Hematopoietic multipotent progenitor cell treated with erythropoietin and hydrocortisone succinate and interleukin-3 and kit ligand, for 15 days (in vitro differentiated cells): ENCODE data around the gene BNC1.
"Not testable (repeated sequence)": the region's sequence is repeated elsewhere in the genome, so short reads cannot be mapped to it uniquely, and the experiment has no call there.

ENCODE experiments used
- DNase-seq: peaks from one replicate; pipeline ENCODE4 v3.0.0-alpha.2; 2015; ENCODE audit warnings: low spot score

The BNC1 gene

DNA sequence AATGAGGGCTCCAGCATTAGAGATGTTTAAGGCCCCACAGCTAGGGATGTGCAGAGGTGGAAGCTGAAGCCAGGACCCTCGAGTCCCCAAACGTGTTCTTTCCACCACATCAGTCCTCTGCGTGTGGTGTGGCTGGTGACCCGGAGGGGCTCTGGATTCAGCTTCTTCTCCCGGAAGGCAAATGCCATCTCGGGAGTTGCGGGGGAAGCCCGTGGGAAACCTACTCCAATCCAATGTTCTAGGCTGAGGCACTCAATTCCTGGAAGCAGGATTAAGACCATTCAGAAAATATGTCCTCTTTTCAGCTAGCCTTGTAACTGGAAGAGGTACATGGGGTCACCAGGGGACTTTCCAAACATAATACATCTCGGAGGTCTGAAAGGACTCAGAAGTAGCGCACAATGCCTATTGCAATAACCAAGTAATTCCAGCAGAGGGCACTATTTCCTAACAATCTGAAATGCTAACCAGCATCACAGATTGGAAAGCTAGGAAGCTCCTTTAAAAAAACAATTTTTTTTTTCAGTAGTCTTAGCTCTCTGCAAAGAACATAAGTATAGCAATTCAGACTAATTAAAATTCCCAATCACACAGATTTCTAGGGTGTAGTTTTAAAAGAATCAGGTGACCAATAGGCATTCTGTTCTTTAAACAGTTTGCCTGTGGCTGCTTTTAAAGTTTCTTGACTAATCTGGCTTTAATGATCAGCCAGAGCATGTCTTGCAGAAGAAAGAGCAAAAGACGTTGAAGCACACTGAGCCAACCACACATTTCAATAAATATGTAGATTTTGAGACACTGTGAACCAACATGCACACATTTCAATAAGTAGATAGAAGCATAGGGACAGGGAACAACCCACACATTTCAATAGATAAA, 36.1 kb downstream of the BNC1 start:
- peak; percentile 67 for DNase-seq

DNA sequence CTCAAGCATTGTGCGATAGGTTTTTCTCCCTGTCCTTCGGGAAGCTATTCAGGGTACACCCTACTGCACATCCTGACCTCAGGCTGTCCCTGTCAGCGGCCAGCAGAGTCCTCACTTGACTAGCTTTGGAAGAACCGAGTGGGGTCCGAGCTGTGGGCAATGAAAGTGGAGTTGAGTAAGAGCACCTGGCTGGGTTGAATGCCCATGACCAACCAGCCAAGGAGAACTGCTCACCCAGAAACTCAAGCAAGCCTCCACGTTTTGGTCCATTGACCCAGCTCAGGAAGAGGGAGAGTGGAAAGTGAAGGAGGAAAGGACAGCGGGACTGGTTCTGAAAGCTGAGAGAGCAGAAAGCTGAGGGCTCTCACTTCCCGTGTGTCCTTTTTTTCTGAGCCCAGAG, 40.8 kb downstream of the BNC1 start:
- DNase-seq = no peak

DNA sequence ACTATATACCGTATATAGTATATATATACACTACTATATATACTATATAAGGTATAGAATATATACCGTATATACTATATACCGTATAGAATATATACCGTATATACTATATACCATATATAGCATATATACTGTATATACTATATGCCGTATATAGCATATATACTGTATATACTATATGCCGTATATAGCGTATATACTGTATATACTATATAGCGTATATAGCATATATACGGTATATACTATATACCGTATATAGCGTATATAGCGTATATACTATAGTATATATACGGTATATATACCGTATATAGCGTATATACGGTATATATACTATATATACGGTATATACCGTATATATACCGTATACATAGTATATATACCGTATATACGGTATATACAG, 54.2 kb downstream of the BNC1 start:
- DNase-seq = no peak

DNA sequence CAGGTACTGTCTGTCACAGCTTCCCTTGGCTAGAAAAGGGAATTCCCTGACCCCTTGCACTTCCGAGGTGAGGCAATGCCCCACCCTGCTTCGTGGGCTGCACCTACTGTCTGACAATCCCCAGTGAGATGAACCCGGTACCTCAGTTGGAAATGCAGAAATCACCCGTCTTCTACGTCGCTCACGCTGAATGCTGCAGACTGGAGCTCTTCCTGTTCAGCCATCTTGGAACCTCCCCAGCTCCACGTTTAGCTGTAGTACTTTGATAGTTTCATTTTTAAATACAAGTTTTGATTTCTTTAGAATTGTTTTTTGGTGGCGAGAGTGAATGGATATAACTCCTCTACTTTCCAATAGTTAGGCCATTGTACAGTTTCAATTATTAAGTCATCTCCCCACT, 59.0 kb downstream of the BNC1 start:
- no peak for DNase-seq

DNA sequence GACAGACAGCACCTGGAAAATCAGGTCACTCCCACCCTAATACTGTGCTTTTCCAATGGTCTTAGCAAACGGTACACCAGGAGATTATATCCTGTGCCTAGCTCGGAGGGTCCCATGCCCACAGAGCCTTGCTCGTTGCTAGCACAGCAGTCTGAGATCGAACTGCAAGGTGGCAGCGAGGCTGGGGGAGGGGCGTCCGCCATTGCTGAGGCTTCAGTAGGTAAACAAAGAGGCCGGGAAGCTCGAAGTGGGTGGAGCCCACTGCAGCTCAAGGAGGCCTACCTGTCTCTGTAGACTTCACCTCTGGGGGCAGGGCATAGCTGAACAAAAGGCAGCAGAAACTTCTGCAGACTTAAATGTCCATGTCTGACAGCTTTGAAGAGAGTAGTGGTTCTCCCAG, 62.7 kb downstream of the BNC1 start:
- not testable (repeated sequence) for DNase-seq

DNA sequence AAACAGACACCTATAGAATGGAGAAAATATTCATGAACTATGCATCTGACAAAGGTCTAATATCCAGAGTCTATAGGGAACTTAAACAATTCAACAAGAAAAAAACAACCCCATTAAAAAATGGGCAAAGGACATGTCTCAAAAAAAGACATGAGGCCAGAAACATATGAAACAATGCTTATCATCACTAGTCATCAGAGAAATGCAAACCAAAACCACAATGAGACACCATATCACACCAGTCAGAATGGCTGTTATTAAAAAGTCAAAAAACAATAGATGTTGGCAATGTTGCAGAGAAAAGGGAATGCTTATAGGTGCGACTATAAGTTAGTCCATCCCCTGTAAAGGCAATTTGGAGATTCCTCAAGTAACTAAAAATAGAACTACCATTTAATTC, 65.4 kb downstream of the BNC1 start:
- no peak for DNase-seq

DNA sequence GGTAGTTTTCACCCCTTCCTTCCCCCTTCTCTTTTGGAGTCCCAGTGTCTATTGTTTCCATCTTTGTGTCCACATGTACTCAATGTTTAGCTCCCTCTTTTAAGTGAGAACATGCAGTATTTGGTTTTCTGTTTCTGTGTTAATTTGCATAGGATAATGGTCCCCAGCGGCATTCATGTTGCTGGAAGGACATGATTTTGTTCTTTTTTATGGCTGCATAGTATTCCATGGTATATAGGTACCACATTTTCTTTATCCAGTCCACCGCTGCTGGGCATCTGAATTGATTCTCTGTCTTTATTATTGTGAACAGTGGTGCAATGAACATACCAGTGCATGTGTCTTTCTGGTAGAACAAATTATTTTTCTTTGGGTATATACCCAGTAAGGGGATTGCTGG, 69.2 kb downstream of the BNC1 start:
- no peak for DNase-seq

DNA sequence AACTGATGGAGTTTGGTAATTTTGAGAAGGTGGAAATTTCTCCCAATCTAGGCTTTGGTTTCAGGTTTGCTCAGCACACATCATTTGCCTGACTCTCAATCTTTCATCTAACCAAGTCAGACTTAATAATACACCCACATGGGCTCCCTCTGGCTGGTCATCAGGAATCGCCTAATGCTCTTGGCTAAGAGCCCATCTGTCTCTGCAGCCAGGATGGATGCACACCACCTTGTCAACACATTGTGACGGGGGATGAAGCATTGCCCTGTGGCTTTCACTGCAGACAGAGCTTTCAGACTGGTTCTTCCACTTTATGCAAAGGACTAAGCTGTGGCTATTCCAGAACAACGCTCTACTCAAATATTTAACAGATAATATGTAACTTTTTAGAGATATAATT, 73.8 kb downstream of the BNC1 start:
- no peak for DNase-seq

DNA sequence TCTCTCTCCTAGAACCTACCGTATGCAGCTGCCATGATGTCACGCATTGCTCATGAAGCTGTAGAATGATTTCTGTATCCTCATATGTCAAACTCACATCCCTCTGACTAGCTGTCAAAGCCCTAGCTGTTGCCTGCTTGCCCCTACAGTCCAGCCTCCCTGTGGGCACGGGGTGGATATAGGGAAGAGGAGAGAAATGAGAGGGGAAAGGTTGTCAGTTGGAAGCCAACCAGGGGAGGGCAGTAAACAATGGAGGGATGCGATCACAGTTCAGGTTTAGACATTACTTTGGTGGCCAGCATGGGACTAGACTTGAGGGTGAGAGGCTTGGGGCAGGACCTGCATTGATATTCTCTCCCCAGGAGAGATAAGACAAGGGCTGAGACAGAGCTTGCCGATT, 75.1 kb downstream of the BNC1 start:
- DNase-seq = no peak

DNA sequence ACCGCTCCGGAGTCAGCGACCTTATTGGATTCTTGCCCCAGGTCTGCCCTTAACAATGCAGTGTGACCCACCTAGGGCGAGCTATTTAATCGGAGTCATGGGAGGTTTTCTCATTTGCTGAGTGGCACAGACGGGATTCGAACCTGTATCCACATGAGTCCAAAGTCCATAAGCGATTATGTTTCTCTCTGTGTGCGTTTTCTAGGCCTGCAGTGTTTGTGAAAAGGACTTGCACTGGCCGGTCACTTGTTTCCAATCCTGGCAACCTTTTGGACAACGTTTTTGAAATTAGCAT, 76.2 kb downstream of the BNC1 start:
- DNase-seq = no peak

DNA sequence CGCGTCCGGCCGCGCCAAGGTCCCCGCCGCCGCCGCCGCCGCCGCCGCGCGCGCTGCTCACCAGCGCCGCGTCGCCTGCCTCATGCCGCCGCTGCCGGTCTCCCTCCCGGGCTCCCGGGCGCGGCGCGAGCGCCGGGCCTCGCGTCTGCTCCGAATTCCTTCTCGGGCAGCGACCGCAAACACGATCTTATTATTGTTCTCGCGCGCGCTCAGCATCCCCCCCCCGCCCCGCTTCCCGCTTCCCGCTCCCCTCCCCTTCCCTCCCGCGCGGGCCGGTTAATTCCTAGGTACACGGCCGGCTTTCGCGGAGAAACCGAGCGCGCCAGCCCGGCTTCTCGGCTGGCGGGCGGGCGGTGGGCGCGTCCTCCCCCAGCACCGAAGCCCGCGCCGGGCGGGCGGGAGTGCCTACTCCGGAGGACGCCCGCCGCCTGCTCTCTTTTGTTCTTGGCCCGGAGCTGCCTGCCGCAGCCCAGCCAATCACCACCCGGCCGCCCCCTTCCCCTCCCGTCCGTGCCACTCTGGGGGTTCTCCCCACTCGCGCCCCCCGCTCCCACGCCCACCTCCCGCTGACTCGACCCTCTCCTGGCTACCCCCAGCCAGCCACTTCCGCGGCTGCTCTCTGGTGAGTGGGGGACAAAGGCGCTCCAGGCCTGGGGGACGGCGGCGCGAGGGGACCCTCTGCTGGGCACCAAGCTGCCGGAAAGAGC, 76.7 kb downstream of the BNC1 start, which contains the start of gene HDGFL3:
HDGFL3 (minus strand) TSS at position 164 of the 707 bp plus-strand sequence. CDS start 409 bp downstream, outside the sequence.
- DNase-seq = no peak

DNA sequence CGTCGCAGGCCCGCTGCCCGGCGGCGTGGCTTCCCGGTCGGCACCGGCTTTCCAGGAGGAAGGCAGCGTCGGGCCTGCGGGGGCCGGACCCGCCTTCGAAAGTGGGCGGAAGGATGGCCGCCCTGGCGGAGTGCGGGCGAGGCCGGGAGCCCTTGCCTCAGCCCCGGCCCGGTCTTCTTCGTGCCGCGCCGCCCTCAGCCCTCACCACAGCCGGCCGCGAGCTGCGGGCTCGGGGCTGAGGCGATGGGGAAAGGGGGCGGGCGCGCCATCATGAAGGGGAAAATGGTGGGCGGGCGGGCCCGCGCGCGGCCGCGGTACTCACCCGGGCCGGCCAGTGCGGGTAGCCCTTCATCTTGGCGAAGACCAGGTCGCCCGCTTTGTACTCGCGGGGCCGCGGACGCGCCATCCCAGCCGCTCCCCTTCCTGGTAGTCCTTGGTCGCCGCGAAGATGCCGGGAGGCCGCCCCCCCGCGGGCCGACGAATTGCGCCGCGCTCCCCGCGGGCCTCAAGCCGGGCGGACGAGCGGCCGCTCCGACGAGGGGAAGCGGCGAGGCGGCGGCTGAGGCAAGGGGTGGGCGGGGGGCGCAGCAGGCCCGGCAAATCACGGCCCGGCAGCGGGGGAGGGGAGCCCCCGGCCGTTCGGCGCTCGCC, 77.3 kb downstream of the BNC1 start:
- DNase-seq = no peak

DNA sequence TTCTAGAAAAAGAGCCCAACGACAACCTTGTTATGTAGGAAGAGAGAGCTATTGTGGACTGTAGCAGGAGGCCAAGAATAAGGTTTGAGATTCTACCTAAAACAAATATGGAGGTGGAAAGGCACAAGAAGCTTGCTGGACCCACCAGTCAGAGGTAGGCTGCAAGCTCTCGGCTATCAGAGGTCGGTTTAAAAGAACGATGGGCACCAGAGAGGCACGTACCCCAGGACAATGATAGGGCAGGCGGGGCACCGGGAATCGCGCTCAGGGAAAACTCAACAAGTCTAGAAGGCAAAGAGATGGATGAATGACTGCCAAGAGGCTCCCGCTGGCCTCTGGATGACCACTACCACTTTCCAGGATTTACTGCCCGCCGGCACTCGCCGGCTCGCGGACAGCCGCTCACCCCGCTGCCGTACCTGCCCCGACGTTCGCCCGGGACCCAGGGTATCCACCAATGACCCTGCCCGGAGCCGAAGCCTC, 77.9 kb downstream of the BNC1 start:
- DNase-seq = no peak
